ENCODE measurements around the gene KLF13. TPM values are rescaled to one million over a fixed set of nuclear protein-coding genes. Genes with fewer than 3 reads are reported as not detected.

Gene KLF13
- total and polyA plus RNA-seq, 2 experiments from 2014 or later = 23.5 to 28.6 TPM

GRCh38 chr15:31321418-31321817 lies 5.2 kb upstream of the KLF13 start:
- 0 out of 2 replicates have a peak, but pooled peaks cover 4% of the 10 kb centered on the region for H3F3A ChIP-seq (replicated peaks; ENCODE audit: low read depth)
- H3K4me1 Mint-ChIP-seq = peaks cover 15% of the 10 kb centered on the region; the same call in 2 of the 3 replicates
- peaks cover 15% of the 10 kb centered on the region; the same call in 1 of the 2 replicates for H3K4me1 ChIP-seq (ENCODE audit: insufficient read depth)
- no peaks in the 10 kb centered on the region for H3K79me2 ChIP-seq (replicated peaks; ENCODE audit: insufficient read depth)
- H3K4me3 ChIP-seq = no peak overlapping the region
- H3K9me2 ChIP-seq (ENCODE audit: insufficient read depth) = no peaks in the 10 kb centered on the region; the same call in 1 of the 2 replicates
- ATAC-seq = no peak
- no peaks in the 10 kb centered on the region for H3K36me3 ChIP-seq (ENCODE audit: insufficient read depth)
- peaks cover 5% of the 10 kb centered on the region for H3K27me3 Mint-ChIP-seq (ENCODE audit: insufficient read depth, low read depth, poor library complexity)
- TF ChIP-seq NANOG (IDR thresholded peaks at IDR 0.05; ENCODE audit: borderline replicate concordance) (no peak), ZNF114 (CRISPR knock-in tag; IDR thresholded peaks at IDR 0.05) (no peak), CTCF (conservative IDR thresholded peaks at IDR 0.05; ENCODE audit: low read depth in 2 of 2) (no peak), EZH2 (IDR thresholded peaks at IDR 0.05; ENCODE audit: low read depth, unreplicated experiment) (no peak), EZH2phosphoT487 (IDR thresholded peaks at IDR 0.05; ENCODE audit: unreplicated experiment) (no peak), ZNF331 (CRISPR knock-in tag; IDR thresholded peaks at IDR 0.05; ENCODE audit: low read depth) (no peak), ZNF462 (CRISPR knock-in tag; IDR thresholded peaks at IDR 0.05) (no peak), CREB1 (CRISPR knock-in tag; IDR thresholded peaks at IDR 0.05; ENCODE audit: low read depth) (no peak), ETS1 (IDR thresholded peaks at IDR 0.05) (no peak), STAT1 (IDR thresholded peaks at IDR 0.05; ENCODE audit: unreplicated experiment) (no peak), JUNB (IDR thresholded peaks at IDR 0.05; ENCODE audit: unreplicated experiment) (no peak)
- H3K27ac Mint-ChIP-seq = no peak overlapping the region
- 0 out of 3 replicates have a peak, but pooled peaks cover 4% of the 10 kb centered on the region for H3K9me3 Mint-ChIP-seq
- no peak overlapping the region for H3K4me3 Mint-ChIP-seq
- H3K27ac ChIP-seq (ENCODE audit: low read depth) = no peak overlapping the region
- DNase-seq (ENCODE audit: low spot score) = no peak
- no peak overlapping the region for H3K4me2 ChIP-seq
- H3K36me3 Mint-ChIP-seq (ENCODE audit: low read depth) = no peaks in the 10 kb centered on the region
- H3K27me3 ChIP-seq (ENCODE audit: insufficient read depth) = peaks cover 16% of the 10 kb centered on the region; the same call in 1 of the 2 replicates
- peaks cover 4% of the 10 kb centered on the region; the same call in 1 of the 2 replicates for H4K20me1 ChIP-seq (replicated peaks; ENCODE audit: insufficient read depth)
- no peak overlapping the region for H2AFZ ChIP-seq
